ENCODE data around the gene ASIP. TPM values are rescaled to one million over a fixed set of nuclear protein-coding genes. Genes with fewer than 3 reads are reported as not detected.
A peak's percentile ranks its signal among the peaks of the same experiment; 100 is the strongest.
"Not testable (repeated sequence)": the region's sequence is repeated elsewhere in the genome, so short reads cannot be mapped to it uniquely, and the experiment has no call there.

The ASIP gene
- total and polyA plus RNA-seq, 7 donors: 0.06 to 0.68 (median 0.40) TPM; not detected in 4

GRCh38 chr20:34249291-34249690 is 8.1 kb downstream of the ASIP start:
- Histone ChIP-seq H3K36me3 (ENCODE audit: insufficient read depth in 1 of 2, low read depth in 1 of 2) (no peaks in the 10 kb centered on the region), H3K27ac (no peak overlapping the region), H3K4me1 (no peaks in the 10 kb centered on the region), H3K9me3 (no peaks in the 10 kb centered on the region), H3K27me3 (ENCODE audit: insufficient read depth in 3 of 3, low read length in 2 of 3) (no peaks in the 10 kb centered on the region), H3K4me3 (no peak overlapping the region)
- peak in 2 of 4 donors; percentile 50 to 59 for ATAC-seq
- no peak for DNase-seq
- intact Hi-C loops (cut with DNase I): no loop called here
- TF ChIP-seq CTCF (IDR thresholded peaks at IDR 0.05): no peak
- 60 to 69% (median 63%) methylated on average over 6 of the region's 6 CpGs for WGBS, 3 donors

GRCh38 chr20:34250005-34250404 is 8.8 kb downstream of the ASIP start:
- no peak overlapping the region for H3K4me3 ChIP-seq
- H3K27ac ChIP-seq: no peak overlapping the region
- intact Hi-C loops (cut with DNase I): no loop called here
- H3K36me3 ChIP-seq (ENCODE audit: insufficient read depth in 1 of 2, low read depth in 1 of 2): no peaks in the 10 kb centered on the region
- no peak for TF ChIP-seq CTCF (IDR thresholded peaks at IDR 0.05)
- no peaks in the 10 kb centered on the region for H3K27me3 ChIP-seq (ENCODE audit: insufficient read depth in 3 of 3, low read length in 2 of 3)
- no peaks in the 10 kb centered on the region for H3K4me1 ChIP-seq
- DNase-seq: no peak
- H3K9me3 ChIP-seq: no peaks in the 10 kb centered on the region
- ATAC-seq: no peak

- intact Hi-C loops (cut with DNase I): no loop called here
- ATAC-seq (no peak), DNase-seq (no peak)
- Histone ChIP-seq H3K36me3 (ENCODE audit: insufficient read depth in 1 of 2, low read depth in 1 of 2) (no peaks in the 10 kb centered on the region), H3K4me3 (no peak overlapping the region), H3K27ac (no peak overlapping the region), H3K9me3 (no peaks in the 10 kb centered on the region), H3K27me3 (ENCODE audit: insufficient read depth in 3 of 3, low read length in 2 of 3) (no peaks in the 10 kb centered on the region), H3K4me1 (no peaks in the 10 kb centered on the region)
- WGBS, 3 donors: 85 to 95% (median 88%) methylated on average over 2 of the region's 2 CpGs
- TF ChIP-seq CTCF (IDR thresholded peaks at IDR 0.05): no peak
These were observed 10.4 kb downstream of the ASIP start for GRCh38 chr20:34251619-34252018.

- intact Hi-C loops (cut with DNase I); H3K9me3 ChIP-seq; H3K4me3 ChIP-seq; H3K4me1 ChIP-seq; H3K27ac ChIP-seq; H3K27me3 ChIP-seq (ENCODE audit: insufficient read depth in 3 of 3, low read length in 2 of 3); ATAC-seq; H3K36me3 ChIP-seq (ENCODE audit: insufficient read depth in 1 of 2, low read depth in 1 of 2); DNase-seq: not testable (repeated sequence)
- WGBS, 3 donors: 70% methylated on average over 7 of the region's 7 CpGs
These were observed 11.3 kb downstream of the ASIP start for GRCh38 chr20:34252431-34253086.

- Histone ChIP-seq H3K9me3 (no peaks in the 10 kb centered on the region), H3K36me3 (ENCODE audit: insufficient read depth in 1 of 2, low read depth in 1 of 2) (no peaks in the 10 kb centered on the region), H3K27me3 (ENCODE audit: insufficient read depth in 3 of 3, low read length in 2 of 3) (no peaks in the 10 kb centered on the region), H3K4me1 (no peaks in the 10 kb centered on the region), H3K27ac (no peak overlapping the region), H3K4me3 (no peak overlapping the region)
- 87 to 90% (median 88%) methylated on average over 1 of the region's 1 CpG for WGBS, 3 donors
- no peak for TF ChIP-seq CTCF (IDR thresholded peaks at IDR 0.05)
- DNase-seq (no peak), ATAC-seq (no peak)
- intact Hi-C loops (cut with DNase I): no loop called here
These were observed 13.8 kb downstream of the ASIP start for GRCh38 chr20:34254979-34255378.
